DMS153 treated with DMSO at 0.1 percent for 48 hours (cell line): ENCODE measurements around the gene ARL8B.
A peak's percentile ranks its signal among the peaks of the same experiment; 100 is the strongest.

Experiments used
- DNase-seq: peaks from one replicate; lab custom pipeline; 2025; ENCODE audit not compliant: unreplicated experiment; lab: John Stamatoyannopoulos, UW

Gene ARL8B

GRCh38 chr3:5186089-5186857, 64.2 kb downstream of the ARL8B start:
- no peak for DNase-seq

DNA sequence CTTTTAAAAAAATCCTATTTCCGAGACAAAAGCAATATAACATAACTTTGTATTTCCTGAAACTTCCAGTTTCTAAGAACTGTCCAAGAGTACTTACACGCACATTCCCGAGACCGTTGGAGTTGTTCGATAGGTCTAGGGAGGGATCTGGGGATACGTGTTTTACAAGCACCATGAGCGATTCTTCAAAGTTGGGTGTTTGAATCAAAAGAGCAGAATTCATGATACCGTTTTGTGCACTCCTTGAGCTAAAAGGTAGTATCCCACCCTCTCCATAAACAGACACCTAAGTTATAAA, 64.7 kb downstream of the ARL8B start:
- DNase-seq: no peak

DNA sequence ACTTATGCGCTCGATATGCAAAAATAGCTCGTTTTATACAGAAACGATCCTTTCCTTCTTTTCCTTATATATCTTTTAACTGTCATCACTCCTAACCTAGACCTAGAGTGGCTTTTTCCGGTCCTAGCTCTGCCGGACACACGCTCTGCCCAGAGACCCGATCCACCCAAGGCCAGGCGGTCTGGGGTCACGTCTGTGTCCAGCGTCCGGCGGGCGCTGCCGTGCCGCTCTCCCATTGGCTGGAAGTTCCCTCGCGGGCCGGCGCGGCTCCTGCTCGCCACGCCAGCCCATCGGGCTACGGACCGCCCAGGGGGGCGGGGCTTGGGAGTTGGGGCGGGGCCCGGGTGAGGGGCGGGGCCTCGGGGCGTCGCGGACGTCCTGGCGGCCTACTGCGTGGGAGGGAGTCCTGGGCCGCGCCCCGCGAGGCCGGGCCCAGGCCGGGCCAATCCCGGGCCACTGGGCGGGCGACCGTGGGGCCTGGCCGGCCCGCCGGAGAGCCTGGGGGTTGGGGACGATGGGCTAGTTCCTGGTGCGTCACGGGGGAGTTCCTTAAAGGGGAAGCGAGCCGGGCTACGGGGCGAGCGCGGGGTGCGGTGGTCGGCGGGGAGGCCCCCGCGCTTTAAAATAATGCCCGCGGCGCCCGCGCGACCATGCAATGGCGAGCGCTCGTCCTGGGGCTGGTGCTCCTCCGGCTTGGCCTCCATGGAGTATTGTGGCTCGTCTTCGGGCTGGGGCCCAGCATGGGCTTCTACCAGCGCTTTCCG, 65.2 kb downstream of the ARL8B start, which contains the start of gene EDEM1:
TSS of gene EDEM1 (plus strand) at position 552 of the 764 bp plus-strand sequence. CDS start at position 651, 99 bp downstream.
- DNase-seq: peak; percentile 35

GRCh38 chr3:5187920-5188418, 65.9 kb downstream of the ARL8B start:
- no peak for DNase-seq

GRCh38 chr3:5188419-5189221, 66.5 kb downstream of the ARL8B start:
- DNase-seq: no peak

DNA sequence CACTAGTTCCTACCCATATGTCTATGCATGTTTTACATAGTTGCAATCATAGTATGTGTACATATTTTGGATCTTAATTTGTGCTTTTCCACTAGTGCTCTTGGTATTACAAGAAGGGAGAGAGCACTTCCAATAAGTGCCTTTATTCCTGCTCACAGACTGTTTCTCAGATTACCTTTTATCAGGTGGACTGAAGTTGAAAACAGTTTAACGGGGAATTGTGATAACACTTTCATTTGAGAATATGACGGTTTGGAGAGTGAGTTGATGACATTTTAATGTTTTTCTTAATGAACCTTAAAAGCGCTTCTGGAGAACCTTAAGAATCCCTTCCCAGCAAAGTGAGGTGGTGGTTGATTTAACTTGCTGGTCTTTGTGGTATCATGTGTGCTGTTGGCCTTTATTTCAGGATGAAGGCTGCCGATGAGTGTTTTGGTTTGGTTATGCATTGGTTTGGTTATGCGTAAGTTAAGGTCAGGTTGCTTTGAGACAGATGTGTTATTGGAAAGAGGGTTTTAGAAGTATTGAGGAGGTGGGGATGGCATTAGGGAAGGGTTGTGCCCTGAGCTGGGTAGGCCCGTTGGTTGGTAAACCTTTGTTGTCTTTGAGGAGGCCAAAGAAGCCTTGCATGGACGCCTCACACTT, 68.2 kb downstream of the ARL8B start:
- no peak for DNase-seq

DNA sequence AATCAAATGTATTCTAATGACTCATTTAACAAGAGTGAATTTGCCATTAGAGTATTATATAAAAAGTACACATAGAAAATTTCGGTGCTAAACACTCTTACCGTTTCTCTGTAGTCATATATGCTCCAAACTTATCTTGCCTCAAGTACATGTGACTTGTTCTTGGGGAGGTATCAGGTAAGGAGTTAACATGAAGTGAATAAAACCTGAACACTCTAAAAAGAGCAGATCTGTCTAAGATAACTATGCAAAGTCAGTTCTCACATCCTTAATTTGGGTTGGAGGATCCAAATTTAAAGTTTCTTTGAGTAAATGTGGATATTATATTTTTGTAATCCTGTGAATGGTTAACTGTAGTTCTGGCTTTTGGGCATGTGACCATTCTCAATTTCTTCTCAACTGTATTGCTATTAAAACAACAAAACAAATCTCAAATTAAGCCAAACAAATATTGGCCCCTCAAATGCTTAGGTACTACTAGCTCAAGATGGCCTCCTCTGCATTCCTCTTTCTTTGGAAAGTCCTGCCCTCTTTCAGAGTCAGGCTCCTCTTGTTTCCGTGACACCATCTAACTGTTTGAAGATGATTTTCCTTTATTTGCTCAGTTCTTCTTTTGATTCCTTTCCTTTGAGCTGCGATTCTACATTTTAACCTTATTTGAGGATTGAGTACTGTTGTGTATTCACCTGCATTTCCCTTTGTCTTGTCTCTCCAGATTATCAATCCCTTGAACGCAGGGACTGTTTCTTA, 69.6 kb downstream of the ARL8B start:
- DNase-seq: no peak

DNA sequence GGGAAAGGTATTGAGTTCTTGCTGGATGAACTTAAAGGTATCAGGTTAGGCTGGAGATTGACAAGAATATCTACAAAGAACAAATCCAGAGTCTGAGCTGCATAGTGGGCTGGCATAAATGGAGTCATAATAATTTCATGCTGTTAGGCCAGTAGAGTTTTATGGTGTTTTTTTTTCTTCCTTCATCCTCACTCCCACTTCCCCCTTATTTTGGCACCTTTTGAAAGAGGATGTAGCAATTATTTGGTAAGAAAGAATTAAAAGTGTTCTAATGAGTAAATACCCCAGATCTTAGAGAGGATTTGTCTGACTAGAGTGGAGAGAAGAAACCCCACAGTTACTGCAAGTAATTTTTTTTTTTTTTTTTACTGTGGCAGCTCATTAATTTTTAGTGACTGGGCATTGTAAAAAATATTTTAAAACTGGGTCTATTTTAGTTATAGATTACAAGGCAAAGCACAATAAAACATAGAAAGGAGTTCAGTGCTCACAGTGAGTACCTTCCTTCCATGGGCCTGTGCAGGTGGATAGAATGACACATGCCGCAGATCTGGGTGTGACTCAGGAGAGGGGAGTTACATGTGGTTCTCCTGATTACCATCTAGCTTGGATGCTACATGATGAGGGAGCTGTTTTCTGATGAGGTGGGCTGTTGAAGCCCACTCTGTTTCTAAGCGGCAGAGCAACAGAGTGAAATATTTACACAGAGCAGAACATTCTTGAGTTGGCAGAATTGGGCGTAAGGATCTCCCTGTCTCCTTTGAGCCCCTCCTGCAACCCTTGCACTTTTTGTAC, 70.7 kb downstream of the ARL8B start:
- no peak for DNase-seq

DNA sequence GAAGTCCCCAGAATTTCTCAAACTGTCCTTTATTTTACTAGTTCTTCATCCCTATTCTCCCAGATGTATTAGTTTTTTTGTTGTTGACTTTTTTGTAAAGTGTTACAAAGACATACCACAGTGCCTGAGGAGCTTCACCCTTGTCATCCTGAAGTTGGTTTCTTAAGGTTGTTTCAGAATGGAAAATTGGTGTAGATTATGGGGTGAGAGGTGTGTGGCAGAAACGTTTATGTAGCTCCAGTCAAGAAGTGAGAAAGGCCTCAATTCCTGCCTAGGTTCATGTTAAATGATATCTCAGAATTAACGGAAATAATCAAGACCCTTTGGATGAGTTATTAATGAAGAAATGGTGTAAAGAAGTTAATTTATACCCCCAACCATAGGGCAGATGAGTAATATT, 72.2 kb downstream of the ARL8B start:
- no peak for DNase-seq

DNA sequence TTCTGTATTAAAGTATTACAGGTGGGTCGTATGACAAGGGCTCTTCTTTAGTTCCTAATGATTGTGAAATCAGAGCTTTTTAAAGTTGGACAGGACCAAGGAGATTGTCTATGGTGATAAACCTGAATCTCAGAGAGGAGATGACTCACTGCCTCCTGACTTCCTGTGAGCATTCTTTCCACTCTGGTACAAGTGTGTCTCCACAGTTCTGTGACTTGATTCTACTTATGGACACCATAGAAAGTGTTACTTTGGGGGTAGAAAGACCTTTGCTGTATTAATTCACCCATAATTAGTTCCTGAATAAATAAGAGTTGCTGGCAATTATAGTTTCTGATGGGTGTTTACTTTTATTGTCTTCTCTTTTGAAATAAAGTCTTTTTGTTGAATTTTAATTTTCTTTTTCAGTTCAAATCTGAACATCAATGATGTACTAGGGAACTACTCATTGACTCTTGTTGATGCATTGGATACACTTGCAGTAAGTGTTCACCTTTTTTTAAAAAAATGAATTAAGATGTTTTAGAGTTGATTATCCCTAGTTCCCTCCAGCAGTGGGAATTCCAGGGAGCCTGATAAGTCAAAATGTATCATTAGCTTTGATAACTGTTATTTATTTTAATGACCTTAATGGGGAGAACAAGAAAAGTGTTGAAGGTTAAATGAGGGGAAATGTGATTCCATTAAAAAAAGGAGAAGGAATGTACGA, 72.9 kb downstream of the ARL8B start:
- DNase-seq: no peak

DNA sequence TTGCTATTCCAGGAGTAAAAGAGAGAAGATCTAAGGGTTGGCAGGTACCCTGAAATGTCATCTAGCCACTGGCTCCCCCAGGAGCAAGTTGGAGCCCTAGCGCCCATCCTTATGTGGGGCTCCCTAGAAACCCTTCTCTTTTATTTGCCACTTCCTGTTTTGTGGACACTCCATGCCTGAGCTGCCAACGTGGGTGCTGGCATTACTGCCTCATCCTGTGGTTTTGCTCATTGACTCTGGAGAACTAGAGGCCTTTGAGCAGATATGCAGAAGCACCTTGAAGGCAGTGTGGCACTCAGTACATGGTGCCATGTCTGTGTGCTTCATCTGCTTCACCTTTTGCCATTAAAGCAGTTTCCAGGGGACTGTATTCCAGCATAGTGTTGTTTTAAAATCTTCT, 73.5 kb downstream of the ARL8B start:
- no peak for DNase-seq

GRCh38 chr3:5197022-5197421, 74.9 kb downstream of the ARL8B start:
- DNase-seq: no peak

GRCh38 chr3:5197470-5198312, 75.6 kb downstream of the ARL8B start:
- DNase-seq: no peak

- no peak for DNase-seq
Measured at GRCh38 chr3:5198313-5198677, 76.2 kb downstream of the ARL8B start.

- DNase-seq: no peak
Measured at GRCh38 chr3:5198986-5199731, 77.1 kb downstream of the ARL8B start.

- no peak for DNase-seq
Measured at GRCh38 chr3:5201536-5201935, 79.4 kb downstream of the ARL8B start.

DNA sequence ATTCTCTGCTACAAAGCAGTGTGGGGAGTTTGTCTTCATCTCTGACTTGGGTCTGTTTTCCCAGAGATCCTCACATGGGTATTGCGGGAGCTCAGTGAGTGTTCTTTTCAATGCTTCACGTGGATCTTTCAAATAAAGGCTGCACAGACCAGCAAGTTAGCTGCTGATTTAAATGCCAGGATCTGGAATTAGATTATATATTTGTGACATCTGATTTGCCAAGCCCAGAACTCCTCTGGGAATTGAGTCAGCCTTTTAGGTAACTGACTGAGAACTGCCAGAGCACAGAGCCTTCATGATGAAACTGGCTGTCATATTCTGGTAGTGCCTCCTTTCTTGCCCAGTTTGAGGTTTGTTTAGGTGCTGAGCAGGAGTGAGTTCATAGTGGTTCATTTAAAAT, 80.1 kb downstream of the ARL8B start:
- no peak for DNase-seq
